Gastroesophageal sphincter (tissue), 3 donors: ENCODE data around the gene DNAJC5.

Source experiments
- CTCF ChIP-seq, 4 experiments: fragments of 200-600 bp in 2 of 4; fragments of 450-650 bp in 2 of 4; sonication (generic) in 1 of 4; IDR thresholded peaks; one replicate each; pipeline ENCODE4 v1.5.1; 2017 to 2019; ENCODE audit warnings: antibody characterized with exemption in 4 of 4, mild to moderate bottlenecking in 2 of 4, moderate library complexity in 2 of 4
- EP300 ChIP-seq: sonication (generic); formaldehyde crosslinking; IDR thresholded peaks from one replicate; pipeline ENCODE4 v1.6.1; 2017; ENCODE audit warnings: antibody characterized with exemption, mild to moderate bottlenecking

DNA sequence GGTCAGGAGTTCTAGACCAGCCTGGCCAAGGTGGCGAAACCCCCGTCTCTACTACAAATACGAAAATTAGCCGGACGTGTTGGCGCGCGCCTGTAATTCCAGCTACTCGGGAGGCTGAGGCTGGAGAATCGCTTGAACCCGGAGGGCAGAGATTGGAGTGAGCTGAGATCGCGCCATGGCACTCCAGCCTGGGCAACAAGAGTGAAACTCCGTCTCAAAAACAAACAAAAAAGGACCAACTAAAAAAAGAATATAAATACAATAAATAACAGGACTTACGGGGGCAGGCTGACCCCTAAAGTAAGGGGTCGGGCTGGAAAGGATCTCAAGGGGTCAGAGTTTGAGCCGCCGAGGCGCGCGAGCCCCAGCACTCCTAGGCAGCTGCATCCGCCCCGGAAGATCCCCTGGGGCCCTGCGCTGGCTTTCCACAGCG lies 30.4 kb upstream of the DNAJC5 start:
- no peak for TF ChIP-seq EP300
- TF ChIP-seq CTCF (IDR thresholded peaks at IDR 0.05): no peak
